GM06990 (cell line): ENCODE results near the gene SNRPA1.

Experiments used
- DNase-seq: peaks from one replicate; pipeline ENCODE4 v3.0.0-alpha.2; 2011; ENCODE audit not compliant: insufficient read length; ENCODE audit errors: extremely low read depth
- H3K27me3 ChIP-seq: replicated peaks from 2 replicates; pipeline ENCODE4 v1.6.0; 2011; ENCODE audit warnings: low read length; ENCODE audit not compliant: control insufficient read depth, insufficient read depth
- H3K36me3 ChIP-seq: 2 replicates; pipeline ENCODE4 v1.5.1; 2011; ENCODE audit warnings: low read length; ENCODE audit not compliant: control insufficient read depth, insufficient read depth
- H3K4me3 ChIP-seq: replicated peaks from 2 replicates; pipeline ENCODE4 v1.5.1; 2011; ENCODE audit warnings: low read depth, mild to moderate bottlenecking, control low read depth, low read length
- TF ChIP-seq, protein P1 (sequence below): IDR thresholded peaks from 2 replicates; pipeline ENCODE4 v1.5.1; 2011; ENCODE audit warnings: low read length, control low read depth, mild to moderate bottlenecking, inconsistent platforms; ENCODE audit not compliant: insufficient read depth, poor library complexity, severe bottlenecking

Gene SNRPA1

DNA sequence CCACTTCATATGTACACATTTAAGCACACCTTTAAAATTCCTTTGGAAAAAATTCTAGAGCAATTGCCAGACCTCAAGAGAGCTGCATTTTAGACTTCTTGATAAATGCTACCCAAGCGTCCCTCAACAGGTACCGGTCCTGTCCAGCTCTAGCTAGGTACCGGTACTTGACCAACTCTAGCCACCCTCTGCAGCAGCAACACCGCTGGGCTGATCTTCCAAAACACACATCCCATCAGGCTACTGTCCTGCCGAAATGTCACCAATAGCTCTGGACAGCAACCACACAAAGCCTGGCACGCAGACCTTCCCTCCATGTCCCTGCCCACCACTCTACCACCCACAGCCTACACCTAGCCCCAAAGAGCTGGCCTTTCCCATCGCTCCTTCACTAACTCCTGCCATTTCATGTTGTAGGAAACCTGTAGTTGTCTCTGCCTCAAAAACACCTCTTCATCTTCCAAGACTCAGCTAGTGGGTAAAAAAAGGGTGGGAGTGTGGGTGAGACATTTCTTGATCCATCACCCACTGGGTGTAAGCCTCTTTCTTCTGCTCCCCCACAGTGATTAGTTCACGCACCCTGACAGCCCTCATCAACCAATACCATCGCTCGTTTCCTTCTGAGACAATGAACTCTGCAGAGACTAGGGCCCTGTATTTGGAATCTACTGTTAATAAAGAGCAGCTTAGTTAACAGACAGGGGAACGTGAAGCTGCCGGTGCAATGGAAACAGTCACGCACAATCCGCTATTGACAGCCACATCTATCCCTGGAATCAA lies 50.0 kb downstream of the SNRPA1 start:
- H3K27me3 ChIP-seq, result no peaks in the 10 kb centered on the region
- DNase-seq, result no peak
- no peak overlapping the region for H3K4me3 ChIP-seq
- TF ChIP-seq, protein P1, sequence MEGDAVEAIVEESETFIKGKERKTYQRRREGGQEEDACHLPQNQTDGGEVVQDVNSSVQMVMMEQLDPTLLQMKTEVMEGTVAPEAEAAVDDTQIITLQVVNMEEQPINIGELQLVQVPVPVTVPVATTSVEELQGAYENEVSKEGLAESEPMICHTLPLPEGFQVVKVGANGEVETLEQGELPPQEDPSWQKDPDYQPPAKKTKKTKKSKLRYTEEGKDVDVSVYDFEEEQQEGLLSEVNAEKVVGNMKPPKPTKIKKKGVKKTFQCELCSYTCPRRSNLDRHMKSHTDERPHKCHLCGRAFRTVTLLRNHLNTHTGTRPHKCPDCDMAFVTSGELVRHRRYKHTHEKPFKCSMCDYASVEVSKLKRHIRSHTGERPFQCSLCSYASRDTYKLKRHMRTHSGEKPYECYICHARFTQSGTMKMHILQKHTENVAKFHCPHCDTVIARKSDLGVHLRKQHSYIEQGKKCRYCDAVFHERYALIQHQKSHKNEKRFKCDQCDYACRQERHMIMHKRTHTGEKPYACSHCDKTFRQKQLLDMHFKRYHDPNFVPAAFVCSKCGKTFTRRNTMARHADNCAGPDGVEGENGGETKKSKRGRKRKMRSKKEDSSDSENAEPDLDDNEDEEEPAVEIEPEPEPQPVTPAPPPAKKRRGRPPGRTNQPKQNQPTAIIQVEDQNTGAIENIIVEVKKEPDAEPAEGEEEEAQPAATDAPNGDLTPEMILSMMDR, result no peak
- H3K36me3 ChIP-seq, result no peaks in the 10 kb centered on the region

DNA sequence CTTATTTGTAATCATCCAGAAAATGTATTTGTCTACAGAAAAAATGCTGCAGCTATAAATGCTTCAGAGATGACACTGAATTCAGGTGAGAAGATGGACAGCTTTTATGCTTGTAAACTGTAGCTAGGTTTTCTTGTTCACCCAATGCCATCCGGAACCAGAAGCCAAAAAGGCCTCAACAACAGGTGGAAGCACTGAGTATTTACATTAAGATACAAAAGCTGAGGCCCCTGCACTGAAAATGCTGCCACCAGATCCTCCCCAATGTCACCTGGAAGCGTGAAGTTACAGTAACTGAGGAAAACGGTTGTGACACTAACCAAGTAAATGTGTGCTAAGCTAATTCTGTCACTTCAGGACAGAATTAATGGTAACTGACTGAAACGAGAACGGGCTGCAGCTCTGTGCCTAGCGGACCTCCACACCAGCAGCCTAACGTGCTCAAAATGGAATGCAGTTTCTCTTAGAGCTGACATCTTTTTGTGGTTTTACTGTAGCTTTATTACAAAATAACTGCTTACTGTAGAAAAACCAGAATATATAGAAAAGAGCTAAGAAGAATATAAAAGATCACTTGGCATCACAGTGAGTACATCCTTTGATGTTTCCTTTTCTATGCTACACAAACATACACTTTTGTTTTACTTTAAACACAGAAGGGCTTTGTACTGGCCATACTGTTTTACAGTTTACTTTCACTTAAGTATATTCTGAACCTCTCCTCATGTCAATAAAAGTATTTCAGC lies 50.8 kb downstream of the SNRPA1 start:
- no peak for DNase-seq
- H3K36me3 ChIP-seq, result no peaks in the 10 kb centered on the region
- TF ChIP-seq, protein P1, result no peak
- no peak overlapping the region for H3K4me3 ChIP-seq
- H3K27me3 ChIP-seq, result no peaks in the 10 kb centered on the region

DNA sequence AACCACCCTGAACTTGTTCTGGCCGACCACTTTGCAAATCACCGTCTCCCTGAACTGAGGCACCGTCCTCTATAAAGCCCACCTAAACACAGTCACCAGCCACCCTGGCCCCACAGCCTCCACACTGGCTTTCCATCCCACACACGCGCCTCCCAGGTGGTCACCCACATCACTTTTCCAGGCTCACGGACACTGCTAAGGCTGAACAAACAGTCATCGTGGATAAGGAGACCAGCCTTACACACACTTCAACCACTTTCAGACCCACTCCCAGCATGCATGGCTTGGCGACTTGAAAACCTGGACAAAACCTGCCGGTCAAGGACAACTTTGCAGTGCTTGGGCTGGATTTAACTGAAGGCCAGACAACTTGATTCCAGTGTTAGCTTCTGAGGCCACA lies 51.6 kb downstream of the SNRPA1 start:
- Histone ChIP-seq H3K4me3 (no peak overlapping the region), H3K36me3 (no peaks in the 10 kb centered on the region), H3K27me3 (no peaks in the 10 kb centered on the region)
- TF ChIP-seq, protein P1, result no peak
- DNase-seq, result no peak

DNA sequence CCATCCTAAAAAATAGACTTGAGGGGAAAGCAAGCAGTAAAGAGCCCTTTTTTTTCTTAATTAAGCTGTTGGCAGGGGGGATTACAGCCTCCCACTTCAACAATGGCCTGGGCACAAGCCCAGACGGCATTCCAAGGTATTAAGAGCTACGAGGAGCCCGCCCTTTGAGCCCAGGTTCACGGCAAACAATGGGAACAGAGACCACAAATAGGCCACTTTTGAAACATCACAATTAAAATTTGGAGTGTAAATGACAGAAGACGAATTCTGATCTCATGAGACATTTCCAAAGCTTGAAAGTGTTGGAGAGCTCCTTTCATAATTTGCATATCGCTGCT lies 52.1 kb downstream of the SNRPA1 start:
- DNase-seq, result no peak
- Histone ChIP-seq H3K4me3 (no peak overlapping the region), H3K27me3 (no peaks in the 10 kb centered on the region), H3K36me3 (no peaks in the 10 kb centered on the region)
- TF ChIP-seq, protein P1, result no peak

DNA sequence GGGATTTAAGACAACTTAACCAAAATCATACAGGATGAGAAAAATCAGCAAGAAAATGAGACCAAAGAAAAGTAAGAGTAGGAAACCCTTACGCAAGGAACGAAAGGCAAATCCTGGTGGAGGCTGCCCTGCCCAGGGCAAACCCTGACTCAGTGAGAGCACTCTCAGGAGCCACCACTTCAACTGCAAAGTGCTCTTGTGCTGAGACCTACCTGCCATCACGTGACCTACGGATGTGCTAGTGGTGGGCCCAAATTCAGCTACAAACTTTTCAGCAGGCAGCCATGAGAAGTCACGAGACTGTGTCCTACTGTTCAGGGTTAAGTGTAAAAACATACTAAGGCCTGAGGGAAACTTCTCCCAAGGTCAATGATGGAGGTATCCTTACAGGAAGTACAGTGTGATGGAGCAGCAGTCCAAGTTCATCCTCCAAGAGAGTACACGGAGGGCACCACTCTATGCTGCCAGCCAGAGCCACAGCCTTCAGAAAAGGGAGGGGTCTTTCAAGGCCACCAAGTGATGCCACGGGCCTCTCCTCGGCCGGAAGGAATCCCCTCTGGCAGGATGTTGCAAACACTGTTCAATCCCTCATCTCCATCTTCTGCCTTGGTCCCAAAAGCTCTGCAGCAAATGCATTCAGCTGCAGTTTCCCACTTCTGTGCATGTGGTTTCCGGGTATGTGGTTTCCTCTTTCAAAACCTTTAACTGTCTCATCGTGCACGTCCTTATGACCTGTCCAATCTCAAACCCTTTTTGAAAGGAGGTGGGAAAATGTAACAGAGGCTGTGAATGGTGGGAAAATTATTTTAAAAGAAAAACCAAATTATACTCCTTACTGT lies 52.7 kb downstream of the SNRPA1 start:
- Histone ChIP-seq H3K4me3 (no peak overlapping the region), H3K27me3 (no peaks in the 10 kb centered on the region), H3K36me3 (no peaks in the 10 kb centered on the region)
- DNase-seq, result peak; percentile 57
- TF ChIP-seq, protein P1, result no peak
